Suprapubic skin (tissue), 3 donors: ENCODE data around the gene LCN12.

Experiments used
- EP300 ChIP-seq: sonication (generic); formaldehyde crosslinking; IDR thresholded peaks from one replicate; pipeline ENCODE4 v1.6.1; 2017; ENCODE audit warnings: antibody characterized with exemption
- POLR2A ChIP-seq, 2 donors: fragments of 450-650 bp; IDR thresholded peaks; one replicate each; pipeline ENCODE4 v1.6.1; 2017; ENCODE audit warnings: antibody characterized with exemption in 2 of 2, mild to moderate bottlenecking in 2 of 2, moderate library complexity in 2 of 2
- TF ChIP-seq, protein P1 (sequence below), 2 donors: fragments of 200-600 bp in 1 of 2; fragments of 450-650 bp in 1 of 2; sonication (generic) in 1 of 2; IDR thresholded peaks; one replicate each; pipeline ENCODE4 v1.5.1; 2016 to 2019; ENCODE audit warnings: antibody characterized with exemption in 2 of 2, mild to moderate bottlenecking in 1 of 2, moderate library complexity in 1 of 2

DNA sequence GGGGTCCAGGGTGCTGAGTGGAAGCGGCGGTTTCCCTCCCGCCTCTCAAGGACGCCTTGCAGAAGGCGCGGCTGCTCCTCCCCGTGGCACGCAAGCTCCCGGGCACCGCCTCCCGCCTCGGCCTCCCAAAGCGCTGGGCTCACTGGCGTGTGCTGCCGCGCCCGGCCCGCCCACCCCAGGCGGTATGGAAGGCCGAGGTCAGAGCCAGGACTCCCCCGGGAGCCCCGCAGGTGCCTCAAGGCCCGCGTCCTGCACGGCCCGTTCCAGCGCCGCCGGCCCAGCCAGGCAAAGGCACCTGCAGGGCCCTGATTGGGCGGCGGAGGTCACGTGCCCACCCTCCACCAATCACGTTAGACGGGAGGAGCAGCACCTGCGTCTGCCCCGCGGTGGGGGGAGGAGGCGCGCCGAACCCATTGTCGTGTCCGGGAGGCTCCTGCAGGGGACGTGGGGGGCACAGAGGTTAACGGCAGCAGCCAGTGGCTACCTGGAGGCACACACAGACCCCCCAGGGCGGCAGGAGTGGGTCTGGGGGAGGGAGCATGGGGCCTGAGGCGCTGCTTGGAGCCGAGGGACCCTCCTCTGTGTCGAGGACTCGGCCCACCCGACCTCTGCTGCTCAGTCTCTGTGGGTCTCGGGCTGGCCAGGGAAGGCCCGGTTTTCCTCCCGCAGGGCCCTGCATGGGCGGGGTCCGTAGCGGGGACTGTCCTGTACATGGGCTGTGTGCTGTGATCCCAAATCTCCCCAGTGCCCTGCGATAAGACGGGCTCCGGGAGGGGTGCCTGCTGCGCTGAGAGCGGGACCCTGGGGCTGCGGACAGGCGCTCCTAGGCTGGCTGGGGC, 2.0 kb upstream of the LCN12 start:
- TF ChIP-seq, protein P1, sequence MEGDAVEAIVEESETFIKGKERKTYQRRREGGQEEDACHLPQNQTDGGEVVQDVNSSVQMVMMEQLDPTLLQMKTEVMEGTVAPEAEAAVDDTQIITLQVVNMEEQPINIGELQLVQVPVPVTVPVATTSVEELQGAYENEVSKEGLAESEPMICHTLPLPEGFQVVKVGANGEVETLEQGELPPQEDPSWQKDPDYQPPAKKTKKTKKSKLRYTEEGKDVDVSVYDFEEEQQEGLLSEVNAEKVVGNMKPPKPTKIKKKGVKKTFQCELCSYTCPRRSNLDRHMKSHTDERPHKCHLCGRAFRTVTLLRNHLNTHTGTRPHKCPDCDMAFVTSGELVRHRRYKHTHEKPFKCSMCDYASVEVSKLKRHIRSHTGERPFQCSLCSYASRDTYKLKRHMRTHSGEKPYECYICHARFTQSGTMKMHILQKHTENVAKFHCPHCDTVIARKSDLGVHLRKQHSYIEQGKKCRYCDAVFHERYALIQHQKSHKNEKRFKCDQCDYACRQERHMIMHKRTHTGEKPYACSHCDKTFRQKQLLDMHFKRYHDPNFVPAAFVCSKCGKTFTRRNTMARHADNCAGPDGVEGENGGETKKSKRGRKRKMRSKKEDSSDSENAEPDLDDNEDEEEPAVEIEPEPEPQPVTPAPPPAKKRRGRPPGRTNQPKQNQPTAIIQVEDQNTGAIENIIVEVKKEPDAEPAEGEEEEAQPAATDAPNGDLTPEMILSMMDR (IDR thresholded peaks at IDR 0.05) = no peak
- no peak for TF ChIP-seq EP300
- TF ChIP-seq POLR2A (IDR thresholded peaks at IDR 0.05) = peak in 1 of 2 donors; percentile 16
